ENCODE measurements around the gene ATP23.

ATP23 gene

GRCh38 chr12:57909056-57909455, 32.3 kb upstream of the ATP23 start:
- no peak for DNase-seq

GRCh38 chr12:57909611-57910010, 31.8 kb upstream of the ATP23 start:
- DNase-seq = no peak

- no peak for DNase-seq
These were observed 23.2 kb upstream of the ATP23 start for GRCh38 chr12:57918147-57918546.

- no peak for DNase-seq
These were observed 14.3 kb upstream of the ATP23 start for GRCh38 chr12:57927086-57927485.

GRCh38 chr12:57929092-57929830, 12.1 kb upstream of the ATP23 start:
- DNase-seq = no peak

GRCh38 chr12:57934819-57935218, 6.5 kb upstream of the ATP23 start:
- peak; percentile 48 to 53 for DNase-seq

GRCh38 chr12:57935331-57935730, 6.0 kb upstream of the ATP23 start:
- peak in 1 of 2 experiments; percentile 15 for DNase-seq

GRCh38 chr12:57935839-57936512, 5.4 kb upstream of the ATP23 start:
- peak; percentile 98 to 99 for DNase-seq

GRCh38 chr12:57936513-57936883, 4.9 kb upstream of the ATP23 start:
- no peak for DNase-seq

GRCh38 chr12:57939291-57939690, 2.1 kb upstream of the ATP23 start:
- DNase-seq = peak in 1 of 2 experiments; percentile 27

- peak in 1 of 2 experiments; percentile 18 for DNase-seq
These were observed 1.1 kb upstream of the ATP23 start for GRCh38 chr12:57940052-57940914.

GRCh38 chr12:57940915-57941164, 527 bp upstream of the ATP23 start:
- peak in 1 of 2 experiments; percentile 57 for DNase-seq

- no peak for DNase-seq
These were observed 2.2 kb downstream of the ATP23 start for GRCh38 chr12:57943438-57944080.

- DNase-seq = no peak
These were observed 3.1 kb downstream of the ATP23 start for GRCh38 chr12:57944313-57945023.

- no peak for DNase-seq
These were observed 11.4 kb downstream of the ATP23 start for GRCh38 chr12:57952766-57953165.

- no peak for DNase-seq
These were observed 13.4 kb downstream of the ATP23 start for GRCh38 chr12:57954768-57955167.

GRCh38 chr12:57958061-57958657, 16.8 kb downstream of the ATP23 start:
- no peak for DNase-seq

- no peak for DNase-seq
These were observed 23.1 kb downstream of the ATP23 start for GRCh38 chr12:57964421-57964820.

GRCh38 chr12:57965766-57966165, 24.4 kb downstream of the ATP23 start:
- no peak for DNase-seq

GRCh38 chr12:57966536-57966935, 25.2 kb downstream of the ATP23 start:
- no peak for DNase-seq

GRCh38 chr12:57983146-57983857, 41.9 kb downstream of the ATP23 start:
- peak; percentile 46 to 49 for DNase-seq
